H9 (cell line): ENCODE measurements around the gene HOXB8. TPM values are rescaled to one million over a fixed set of nuclear protein-coding genes. Genes with fewer than 3 reads are reported as not detected.

Experiments used
- DNase-seq: peaks from one replicate; pipeline ENCODE4 v3.0.0-alpha.2; 2017
- H2AFZ ChIP-seq: one replicate; pipeline ENCODE4 v1.6.1; 2013; ENCODE audit warnings: mild to moderate bottlenecking, low read length, control low read depth, moderate library complexity
- H2AK5ac ChIP-seq: 2 replicates; pipeline ENCODE4 v1.6.1; 2013; ENCODE audit warnings: low read length, control low read depth, mixed read lengths; ENCODE audit not compliant: insufficient read length
- H2BK120ac ChIP-seq: one replicate; pipeline ENCODE4 v1.6.1; 2013; ENCODE audit warnings: low read depth, mild to moderate bottlenecking, low read length, control low read depth, inconsistent platforms; ENCODE audit not compliant: poor library complexity, severe bottlenecking
- H2BK12ac ChIP-seq: 2 replicates; pipeline ENCODE4 v1.6.1; 2013; ENCODE audit warnings: low read length, control low read depth, mixed read lengths, low read depth; ENCODE audit not compliant: insufficient read length
- H2BK15ac ChIP-seq: 2 replicates; pipeline ENCODE4 v1.6.1; 2013; ENCODE audit warnings: low read depth, low read length, control low read depth
- H2BK20ac ChIP-seq: one replicate; pipeline ENCODE4 v1.6.1; 2013; ENCODE audit warnings: low read depth, mild to moderate bottlenecking, low read length, control low read depth, inconsistent platforms; ENCODE audit not compliant: poor library complexity, severe bottlenecking
- H2BK5ac ChIP-seq: 2 replicates; pipeline ENCODE4 v1.6.1; 2013; ENCODE audit warnings: low read length, control low read depth, mixed read lengths; ENCODE audit not compliant: insufficient read length
- H3K14ac ChIP-seq: 2 replicates; pipeline ENCODE4 v1.6.1; 2013; ENCODE audit warnings: low read length, control low read depth; ENCODE audit not compliant: insufficient read depth
- H3K18ac ChIP-seq: 2 replicates; pipeline ENCODE4 v1.6.1; 2013; ENCODE audit warnings: low read depth, mild to moderate bottlenecking, mixed read lengths, low read length, control low read depth; ENCODE audit not compliant: insufficient read length
- H3K23ac ChIP-seq: 2 replicates; pipeline ENCODE4 v1.6.1; 2013; ENCODE audit warnings: low read length, control low read depth, mixed read lengths, low read depth; ENCODE audit not compliant: insufficient read length
- H3K23me2 ChIP-seq: 2 replicates; pipeline ENCODE4 v1.6.1; 2013; ENCODE audit warnings: low read depth, mild to moderate bottlenecking, mixed read lengths, low read length, control low read depth; ENCODE audit not compliant: insufficient read length, poor library complexity, severe bottlenecking
- H3K27ac ChIP-seq: 2 replicates; pipeline ENCODE4 v1.5.1; 2013; ENCODE audit warnings: low read length, control low read depth, mixed read lengths, low read depth; ENCODE audit not compliant: insufficient read length
- H3K27me3 ChIP-seq: 2 replicates; pipeline ENCODE4 v1.6.1; 2013; ENCODE audit warnings: low read length, control low read depth, inconsistent platforms; ENCODE audit not compliant: insufficient read depth
- H3K4ac ChIP-seq: 2 replicates; pipeline ENCODE4 v1.6.1; 2013; ENCODE audit warnings: low read depth, mild to moderate bottlenecking, control low read depth, inconsistent platforms, low read length, moderate library complexity
- H3K4me1 ChIP-seq: 2 replicates; pipeline ENCODE4 v1.6.1; 2013; ENCODE audit warnings: low read length, control low read depth, inconsistent platforms; ENCODE audit not compliant: insufficient read depth
- H3K4me2 ChIP-seq: 2 replicates; pipeline ENCODE4 v1.6.1; 2013; ENCODE audit warnings: low read length, control low read depth, mixed read lengths; ENCODE audit not compliant: insufficient read length, insufficient read depth
- H3K56ac ChIP-seq: 2 replicates; pipeline ENCODE4 v1.6.1; 2013; ENCODE audit warnings: low read depth, mild to moderate bottlenecking, mixed read lengths, low read length, control low read depth; ENCODE audit not compliant: insufficient read length
- H3K79me1 ChIP-seq: 2 replicates; pipeline ENCODE4 v1.6.1; 2013; ENCODE audit warnings: low read depth, mild to moderate bottlenecking, moderate library complexity, low read length, control low read depth, inconsistent platforms; ENCODE audit not compliant: insufficient read depth, poor library complexity, severe bottlenecking
- H3K79me2 ChIP-seq: 2 replicates; pipeline ENCODE4 v1.6.1; 2013; ENCODE audit warnings: low read length, control low read depth, inconsistent platforms; ENCODE audit not compliant: insufficient read depth
- H3K9ac ChIP-seq: 2 replicates; pipeline ENCODE4 v1.6.1; 2013; ENCODE audit warnings: low read length, control low read depth, mixed read lengths; ENCODE audit not compliant: insufficient read length; ENCODE audit errors: extremely low read depth
- H3K9me3 ChIP-seq: one replicate; pipeline ENCODE4 v1.6.1; 2013; ENCODE audit warnings: low read depth, low read length, inconsistent platforms; ENCODE audit not compliant: control insufficient read depth
- H3T11ph ChIP-seq: one replicate; pipeline ENCODE4 v1.6.1; 2013; ENCODE audit warnings: mild to moderate bottlenecking, low read length, control low read depth, inconsistent platforms
- H4K20me1 ChIP-seq: one replicate; pipeline ENCODE4 v1.6.1; 2013; ENCODE audit not compliant: control insufficient read depth, insufficient read length, insufficient read depth
- H4K5ac ChIP-seq: 2 replicates; pipeline ENCODE4 v1.6.1; 2013; ENCODE audit warnings: low read depth, mild to moderate bottlenecking, mixed read lengths, low read length, control low read depth; ENCODE audit not compliant: insufficient read length
- H4K8ac ChIP-seq: replicated peaks from 2 replicates; pipeline ENCODE4 v1.6.1; 2013; ENCODE audit warnings: low read length, control low read depth, mixed read lengths, low read depth; ENCODE audit not compliant: insufficient read length
- H4K91ac ChIP-seq: 2 replicates; pipeline ENCODE4 v1.6.1; 2013; ENCODE audit warnings: low read depth, mild to moderate bottlenecking, moderate library complexity, mixed read lengths, low read length, control low read depth; ENCODE audit not compliant: insufficient read length
- H3K27ac Mint-ChIP-seq, 3 experiments: 2 replicates in 2 of 3; 3 replicates in 1 of 3; pipeline ENCODE4 v1.8.0; 2020 to 2021; ENCODE audit warnings: mixed read lengths in 3 of 3, mild to moderate bottlenecking in 1 of 3, moderate library complexity in 1 of 3
- H3K27me3 Mint-ChIP-seq: 2 replicates; pipeline ENCODE4 v1.8.0; 2021; ENCODE audit warnings: low read depth, mild to moderate bottlenecking, moderate library complexity, mixed read lengths
- H3K36me3 Mint-ChIP-seq, 3 experiments: 2 replicates in 2 of 3; 3 replicates in 1 of 3; pipeline ENCODE4 v1.8.0; 2020 to 2021; ENCODE audit warnings: low read depth in 3 of 3, mixed read lengths in 3 of 3; ENCODE audit not compliant: insufficient read depth in 1 of 3
- H3K4me1 Mint-ChIP-seq, 2 experiments: 2 replicates each; pipeline ENCODE4 v1.8.0; 2020; ENCODE audit warnings: mixed read lengths in 2 of 2
- H3K4me3 Mint-ChIP-seq, 2 experiments: 2 replicates in 1 of 2; 3 replicates in 1 of 2; pipeline ENCODE4 v1.8.0; 2020 to 2021; ENCODE audit warnings: mild to moderate bottlenecking in 2 of 2, mixed read lengths in 2 of 2, moderate library complexity in 1 of 2
- H3K9me3 Mint-ChIP-seq, 2 experiments: 2 replicates in 1 of 2; 3 replicates in 1 of 2; pipeline ENCODE4 v1.8.0; 2020; ENCODE audit warnings: mild to moderate bottlenecking in 2 of 2, mixed read lengths in 2 of 2, moderate library complexity in 1 of 2
- WGBS: extraction: QIAGEN DNeasy Blood & Tissue Kit; methylation state at CpG from one replicate; pipeline ENCODE4 v1.1.7; 2013; ENCODE audit warnings: missing lambda C conversion rate, low lambda C conversion rate, mixed read lengths; ENCODE audit not compliant: insufficient read length; ENCODE audit errors: extremely low coverage; 5-methylcytosine and 5-hydroxymethylcytosine counted together
- total RNA-seq: library from RNA; stranded (reverse); gene quantifications from 2 replicates; pipeline ENCODE4 v1.2.1, GENCODE V29; 2021
- TF ChIP-seq, protein P1 (sequence below): fragments of 200-600 bp; sonication (generic); conservative IDR thresholded peaks from 3 replicates; pipeline ENCODE4 v1.8.0; 2021; ENCODE audit warnings: antibody characterized with exemption, mild to moderate bottlenecking

HOXB8 gene
- total RNA-seq, 1 experiment from 2014 or later, result not detected

GRCh38 chr17:48644159-48644558, 29.1 kb upstream of the HOXB8 start:
- H3K4me2 ChIP-seq, result no peak overlapping the region

More at GRCh38 chr17:48644159-48644558, 29.1 kb upstream of the HOXB8 start:
- no peak overlapping the region for H2AFZ ChIP-seq
- no peak overlapping the region for H2BK15ac ChIP-seq
- Mint-ChIP-seq H3K9me3 (peaks cover 3 to 15% of the 10 kb centered on the region in 2 experiments; a peak in 3 of 5 replicates), H3K27me3 (peaks cover 100% of the 10 kb centered on the region), H3K36me3 (no peaks in the 10 kb centered on the region; a peak in 1 of 7 replicates), H3K4me3 (no peak overlapping the region), H3K27ac (no peak overlapping the region), H3K4me1 (peaks cover 14 to 21% of the 10 kb centered on the region in 2 experiments)
- no peak overlapping the region for H3K9ac ChIP-seq
- peaks cover 8% of the 10 kb centered on the region for H3K23me2 ChIP-seq
- no peak overlapping the region for H3K18ac ChIP-seq
- no peaks in the 10 kb centered on the region for H3K79me1 ChIP-seq
- no peak overlapping the region for H3K56ac ChIP-seq
- no peak overlapping the region for H4K91ac ChIP-seq
- H2AK5ac ChIP-seq, result no peak overlapping the region
- no CpG with 5 or more reads among the region's 1 CpG for WGBS
- no peak overlapping the region for H2BK120ac ChIP-seq
- H2BK20ac ChIP-seq, result no peak overlapping the region
- H3K27ac ChIP-seq, result no peak overlapping the region
- H4K8ac ChIP-seq, result no peak overlapping the region
- H4K20me1 ChIP-seq, result no peaks in the 10 kb centered on the region
- H2BK12ac ChIP-seq, result no peak overlapping the region
- no peak overlapping the region for H3K23ac ChIP-seq
- no peaks in the 10 kb centered on the region for H3K9me3 ChIP-seq
- TF ChIP-seq, protein P1, sequence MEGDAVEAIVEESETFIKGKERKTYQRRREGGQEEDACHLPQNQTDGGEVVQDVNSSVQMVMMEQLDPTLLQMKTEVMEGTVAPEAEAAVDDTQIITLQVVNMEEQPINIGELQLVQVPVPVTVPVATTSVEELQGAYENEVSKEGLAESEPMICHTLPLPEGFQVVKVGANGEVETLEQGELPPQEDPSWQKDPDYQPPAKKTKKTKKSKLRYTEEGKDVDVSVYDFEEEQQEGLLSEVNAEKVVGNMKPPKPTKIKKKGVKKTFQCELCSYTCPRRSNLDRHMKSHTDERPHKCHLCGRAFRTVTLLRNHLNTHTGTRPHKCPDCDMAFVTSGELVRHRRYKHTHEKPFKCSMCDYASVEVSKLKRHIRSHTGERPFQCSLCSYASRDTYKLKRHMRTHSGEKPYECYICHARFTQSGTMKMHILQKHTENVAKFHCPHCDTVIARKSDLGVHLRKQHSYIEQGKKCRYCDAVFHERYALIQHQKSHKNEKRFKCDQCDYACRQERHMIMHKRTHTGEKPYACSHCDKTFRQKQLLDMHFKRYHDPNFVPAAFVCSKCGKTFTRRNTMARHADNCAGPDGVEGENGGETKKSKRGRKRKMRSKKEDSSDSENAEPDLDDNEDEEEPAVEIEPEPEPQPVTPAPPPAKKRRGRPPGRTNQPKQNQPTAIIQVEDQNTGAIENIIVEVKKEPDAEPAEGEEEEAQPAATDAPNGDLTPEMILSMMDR, result no peak
- no peak overlapping the region for H2BK5ac ChIP-seq
- H4K5ac ChIP-seq, result no peak overlapping the region
- H3K4me1 ChIP-seq, result no peaks in the 10 kb centered on the region
- no peak for DNase-seq
- no peak overlapping the region for H3T11ph ChIP-seq
- peaks cover 96% of the 10 kb centered on the region for H3K27me3 ChIP-seq
- no peak overlapping the region for H3K4ac ChIP-seq
- H3K79me2 ChIP-seq, result no peaks in the 10 kb centered on the region
- H3K14ac ChIP-seq, result no peak overlapping the region
